ENCODE results near the gene POLR1C.
"Not testable (repeated sequence)": the region's sequence is repeated elsewhere in the genome, so short reads cannot be mapped to it uniquely, and the experiment has no call there.

Gene POLR1C

GRCh38 chr6:43493833-43494232, 23.1 kb upstream of the POLR1C start:
- no peak for DNase-seq

- no peak for DNase-seq
Measured at GRCh38 chr6:43494321-43494720, 22.6 kb upstream of the POLR1C start.

GRCh38 chr6:43494766-43495165, 22.1 kb upstream of the POLR1C start:
- DNase-seq: no peak

- DNase-seq: no peak
Measured at GRCh38 chr6:43495409-43495941, 21.4 kb upstream of the POLR1C start.

- DNase-seq: no peak
Measured at GRCh38 chr6:43496370-43497128, 20.3 kb upstream of the POLR1C start.

GRCh38 chr6:43497129-43497396, 19.8 kb upstream of the POLR1C start:
- no peak for DNase-seq

- no peak for DNase-seq
Measured at GRCh38 chr6:43497689-43498088, 19.2 kb upstream of the POLR1C start.

- not testable (repeated sequence) for DNase-seq
Measured at GRCh38 chr6:43498291-43498690, 18.6 kb upstream of the POLR1C start.

GRCh38 chr6:43499028-43499815, 17.7 kb upstream of the POLR1C start:
- no peak for DNase-seq

- no peak for DNase-seq
Measured at GRCh38 chr6:43500921-43501320, 16.0 kb upstream of the POLR1C start.

GRCh38 chr6:43502666-43503065, 14.2 kb upstream of the POLR1C start:
- DNase-seq: no peak

- no peak for DNase-seq
Measured at GRCh38 chr6:43503443-43503842, 13.4 kb upstream of the POLR1C start.

GRCh38 chr6:43504756-43505593, 11.9 kb upstream of the POLR1C start:
- DNase-seq: no peak

- DNase-seq: no peak
Measured at GRCh38 chr6:43505718-43506117, 11.2 kb upstream of the POLR1C start.

GRCh38 chr6:43506171-43506570, 10.7 kb upstream of the POLR1C start:
- no peak for DNase-seq

GRCh38 chr6:43506667-43507471, 10.0 kb upstream of the POLR1C start:
- DNase-seq: peak; percentile 91

- no peak for DNase-seq
Measured at GRCh38 chr6:43508481-43509141, 8.3 kb upstream of the POLR1C start.

GRCh38 chr6:43509142-43509983, 7.5 kb upstream of the POLR1C start:
- no peak for DNase-seq

- peak; percentile 94 for DNase-seq
Measured at GRCh38 chr6:43509984-43510826, 6.7 kb upstream of the POLR1C start, which contains the start of gene LRRC73. Gene LRRC73, minus strand, starts transcription at chr6:43510346. Its CDS starts 561 bp downstream, at chr6:43509785.

- DNase-seq: no peak
Measured at GRCh38 chr6:43510827-43511163, 6.1 kb upstream of the POLR1C start.

All from activated effector memory CD4-positive, alpha-beta T cell treated with anti-CD3 and anti-CD28 coated beads, Interleukin-2, amount 50 U/mL, for 16 hours (primary cell).